GM12874 (cell line): ENCODE results near the gene BCL11A.

Experiments
- TF ChIP-seq, protein P1 (sequence below): IDR thresholded peaks from 2 replicates; pipeline ENCODE4 v1.5.1; 2011; ENCODE audit warnings: low read depth, mild to moderate bottlenecking, control low read depth, low read length, moderate library complexity; ENCODE audit not compliant: insufficient read depth

The BCL11A gene

GRCh38 chr2:60468382-60469085 lies 84.9 kb downstream of the BCL11A start:
- TF ChIP-seq, protein P1, sequence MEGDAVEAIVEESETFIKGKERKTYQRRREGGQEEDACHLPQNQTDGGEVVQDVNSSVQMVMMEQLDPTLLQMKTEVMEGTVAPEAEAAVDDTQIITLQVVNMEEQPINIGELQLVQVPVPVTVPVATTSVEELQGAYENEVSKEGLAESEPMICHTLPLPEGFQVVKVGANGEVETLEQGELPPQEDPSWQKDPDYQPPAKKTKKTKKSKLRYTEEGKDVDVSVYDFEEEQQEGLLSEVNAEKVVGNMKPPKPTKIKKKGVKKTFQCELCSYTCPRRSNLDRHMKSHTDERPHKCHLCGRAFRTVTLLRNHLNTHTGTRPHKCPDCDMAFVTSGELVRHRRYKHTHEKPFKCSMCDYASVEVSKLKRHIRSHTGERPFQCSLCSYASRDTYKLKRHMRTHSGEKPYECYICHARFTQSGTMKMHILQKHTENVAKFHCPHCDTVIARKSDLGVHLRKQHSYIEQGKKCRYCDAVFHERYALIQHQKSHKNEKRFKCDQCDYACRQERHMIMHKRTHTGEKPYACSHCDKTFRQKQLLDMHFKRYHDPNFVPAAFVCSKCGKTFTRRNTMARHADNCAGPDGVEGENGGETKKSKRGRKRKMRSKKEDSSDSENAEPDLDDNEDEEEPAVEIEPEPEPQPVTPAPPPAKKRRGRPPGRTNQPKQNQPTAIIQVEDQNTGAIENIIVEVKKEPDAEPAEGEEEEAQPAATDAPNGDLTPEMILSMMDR: no peak

DNA sequence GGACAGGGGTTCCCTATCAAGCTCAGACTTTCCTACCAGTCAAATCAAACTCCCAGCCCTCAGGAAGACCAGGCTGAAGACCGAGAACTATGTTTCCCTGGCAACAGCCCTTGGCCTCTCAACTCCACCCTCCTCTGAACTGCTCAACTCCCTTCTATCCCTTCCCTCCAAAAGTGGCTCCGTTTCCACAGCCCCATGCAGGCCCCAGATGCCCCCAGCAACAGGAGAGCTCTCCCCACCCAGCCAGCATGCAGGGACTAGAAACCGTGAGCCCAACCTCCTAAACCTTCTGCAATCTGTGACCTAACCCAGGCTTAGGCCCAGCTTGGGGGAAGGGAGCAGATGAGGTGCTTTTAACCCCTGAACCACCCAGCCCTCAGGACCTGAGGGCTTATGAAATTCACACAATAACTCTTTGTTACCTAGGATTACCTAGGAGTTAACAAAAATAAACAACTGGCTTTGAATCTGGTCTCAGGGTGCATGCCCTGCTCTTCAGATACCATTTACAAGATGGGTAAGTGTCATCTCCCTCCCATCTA lies 87.2 kb downstream of the BCL11A start:
- TF ChIP-seq, protein P1: no peak

- TF ChIP-seq, protein P1: no peak
Measured at GRCh38 chr2:60465736-60466135, 87.7 kb downstream of the BCL11A start.

GRCh38 chr2:60463249-60463648 lies 90.2 kb downstream of the BCL11A start:
- TF ChIP-seq, protein P1: no peak

- TF ChIP-seq, protein P1: no peak
Measured at GRCh38 chr2:60461421-60462108, 91.9 kb downstream of the BCL11A start.

DNA sequence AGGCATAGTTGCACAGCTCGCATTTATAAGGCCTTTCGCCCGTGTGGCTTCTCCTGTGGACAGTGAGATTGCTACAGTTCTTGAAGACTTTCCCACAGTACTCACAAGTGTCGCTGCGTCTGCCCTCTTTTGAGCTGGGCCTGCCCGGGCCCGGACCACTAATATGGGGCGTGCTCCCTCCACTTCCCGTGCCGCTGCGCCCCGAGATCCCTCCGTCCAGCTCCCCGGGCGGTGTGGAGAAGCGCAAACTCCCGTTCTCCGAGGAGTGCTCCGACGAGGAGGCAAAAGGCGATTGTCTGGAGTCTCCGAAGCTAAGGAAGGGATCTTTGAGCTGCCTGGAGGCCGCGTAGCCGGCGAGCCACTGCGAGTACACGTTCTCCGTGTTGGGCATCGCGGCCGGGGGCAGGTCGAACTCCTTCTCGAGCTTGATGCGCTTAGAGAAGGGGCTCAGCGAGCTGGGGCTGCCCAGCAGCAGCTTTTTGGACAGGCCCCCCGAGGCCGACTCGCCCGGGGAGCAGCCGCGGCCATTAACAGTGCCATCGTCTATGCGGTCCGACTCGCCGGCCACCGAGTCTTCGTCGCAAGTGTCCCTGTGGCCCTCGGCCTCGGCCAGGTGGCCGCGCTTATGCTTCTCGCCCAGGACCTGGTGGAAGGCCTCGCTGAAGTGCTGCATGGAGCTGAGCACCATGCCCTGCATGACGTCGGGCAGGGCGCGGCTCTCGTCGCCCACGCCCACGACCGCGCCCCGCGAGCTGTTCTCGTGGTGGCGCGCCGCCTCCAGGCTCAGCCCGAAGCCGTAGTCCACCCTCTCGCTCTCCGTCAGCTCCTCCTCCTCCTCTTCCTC lies 92.7 kb downstream of the BCL11A start:
- TF ChIP-seq, protein P1: no peak

GRCh38 chr2:60459851-60460250 lies 93.6 kb downstream of the BCL11A start:
- TF ChIP-seq, protein P1: no peak
